ENCODE data around the gene RBM19. TPM values are rescaled to one million over a fixed set of nuclear protein-coding genes. Genes with fewer than 3 reads are reported as not detected.

The RBM19 gene
- polyA plus RNA-seq, 2 of the 4 experiments (the other 2 are of a cell fraction), result 16.0 to 18.6 TPM

DNA sequence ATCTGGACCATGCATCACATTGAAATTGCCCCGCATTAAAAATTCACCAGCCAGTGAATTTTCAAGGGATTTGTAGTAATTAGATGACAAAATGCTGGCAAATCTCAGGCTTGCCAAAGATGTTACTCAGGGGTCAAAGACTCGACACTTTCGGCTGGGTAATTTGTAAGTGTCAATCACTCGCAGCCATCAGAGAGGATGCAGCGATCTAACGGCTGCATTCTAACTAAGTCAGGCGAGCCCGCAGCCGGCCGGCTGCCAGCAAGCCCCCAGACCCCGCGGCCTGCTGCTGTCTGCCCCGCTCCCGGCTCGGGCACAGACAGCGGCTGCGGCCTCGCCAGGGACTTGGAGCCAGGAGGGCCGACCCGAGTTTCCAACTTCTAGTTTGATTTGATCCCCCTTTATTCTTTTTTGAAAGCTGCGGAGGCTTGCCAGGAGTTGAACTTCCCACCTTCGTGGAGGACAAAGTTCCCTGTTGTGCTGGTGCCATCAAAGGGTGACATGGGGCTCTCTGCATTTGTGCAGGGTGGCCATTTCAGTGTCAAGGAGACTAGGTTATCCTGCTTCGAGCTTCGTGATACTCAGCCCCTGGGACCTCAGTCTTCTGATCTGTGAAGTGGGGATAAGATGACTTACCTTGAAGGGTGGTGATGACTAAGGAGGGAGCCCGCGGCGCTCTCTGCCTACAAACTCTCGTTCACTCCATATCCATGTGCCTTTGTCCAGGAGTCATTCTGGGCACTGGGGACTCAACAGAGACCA is 169.9 kb downstream of the RBM19 start:
- Histone ChIP-seq H3K9me3 (no peaks in the 10 kb centered on the region), H3K4me1 (no peaks in the 10 kb centered on the region), H3K4me3 (no peak overlapping the region), H3K27ac (no peak overlapping the region), H3K4me2 (no peak overlapping the region)
- ChIA-PET POLR2A (no interaction called here), CTCF (interaction anchor here (0.9 kb wide), 1 partner anchor 344 kb away, joined by 3 read pairs; no protein-coding TSS in a partner anchor)
- ATAC-seq (no peak), FAIRE-seq (no peak), DNase-seq (ENCODE audit: low read depth in 1 of 2, low spot score in 1 of 2) (no peak)
- WGBS (ENCODE audit: missing lambda C conversion rate), result 80% methylated on average over 28 of the region's 28 CpGs
- no peak for TF ChIP-seq MAFK (IDR thresholded peaks at IDR 0.05; ENCODE audit: partially characterized antibody)
- TF ChIP-seq CEBPB (IDR thresholded peaks at IDR 0.05), result no peak
- TF ChIP-seq NR3C1 (IDR thresholded peaks at IDR 0.05), result no peak
- peak; percentile 51; the same call in 1 of the 2 replicates for TF ChIP-seq KDM1A (IDR thresholded peaks at IDR 0.05; ENCODE audit: low read depth)
- TF ChIP-seq CHD4 (IDR thresholded peaks at IDR 0.05; ENCODE audit: borderline replicate concordance), result no peak
- TF ChIP-seq FOSL2 (IDR thresholded peaks at IDR 0.05), result no peak
- no peak for TF ChIP-seq FOSL2 (CRISPR knock-in tag; IDR thresholded peaks at IDR 0.05)

DNA sequence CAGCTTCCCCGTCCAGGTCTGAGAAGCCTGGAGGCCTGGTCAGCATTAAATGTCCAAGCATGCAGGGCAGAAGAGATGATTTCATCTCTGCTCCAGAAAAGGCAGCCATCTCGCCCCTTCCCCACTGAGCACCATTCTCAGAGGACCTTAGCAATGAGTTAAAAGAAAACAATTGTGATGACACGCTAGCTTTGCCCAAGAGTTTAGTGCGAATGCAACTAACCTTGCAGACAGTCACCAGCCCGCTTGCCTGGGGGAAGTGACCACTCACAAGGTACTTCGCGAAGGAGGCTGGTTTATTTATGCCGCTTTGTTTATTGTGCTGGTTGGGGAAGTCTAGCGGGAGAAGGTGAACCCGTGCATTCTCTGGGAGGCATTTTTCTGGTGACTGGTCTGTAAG is 170.7 kb downstream of the RBM19 start:
- 75% methylated on average over 10 of the region's 10 CpGs for WGBS (ENCODE audit: missing lambda C conversion rate)
- ATAC-seq (no peak), FAIRE-seq (no peak), DNase-seq (ENCODE audit: low read depth in 1 of 2, low spot score in 1 of 2) (no peak)
- no peak for TF ChIP-seq RAD21 (conservative IDR thresholded peaks at IDR 0.05 in 1 of 2, IDR thresholded peaks at IDR 0.05 in 1 of 2)
- TF ChIP-seq FOSB (CRISPR knock-in tag; IDR thresholded peaks at IDR 0.05), result no peak
- TF ChIP-seq ZC3H11A (IDR thresholded peaks at IDR 0.05), result no peak
- TF ChIP-seq TFCP2L1 (CRISPR knock-in tag; IDR thresholded peaks at IDR 0.05), result no peak
- no peak for TF ChIP-seq NFE2L2 (conservative IDR thresholded peaks at IDR 0.05; ENCODE audit: low read length)
- TF ChIP-seq CEBPB (IDR thresholded peaks at IDR 0.05), result no peak
- H3K4me2 ChIP-seq, result no peak overlapping the region
- no peak overlapping the region for H3K27ac ChIP-seq
- CTCF ChIA-PET, result no interaction called here
- no peaks in the 10 kb centered on the region for H3K9me3 ChIP-seq
- no peaks in the 10 kb centered on the region for H3K4me1 ChIP-seq
- POLR2A ChIA-PET, result no interaction called here
- H3K4me3 ChIP-seq, result no peak overlapping the region

DNA sequence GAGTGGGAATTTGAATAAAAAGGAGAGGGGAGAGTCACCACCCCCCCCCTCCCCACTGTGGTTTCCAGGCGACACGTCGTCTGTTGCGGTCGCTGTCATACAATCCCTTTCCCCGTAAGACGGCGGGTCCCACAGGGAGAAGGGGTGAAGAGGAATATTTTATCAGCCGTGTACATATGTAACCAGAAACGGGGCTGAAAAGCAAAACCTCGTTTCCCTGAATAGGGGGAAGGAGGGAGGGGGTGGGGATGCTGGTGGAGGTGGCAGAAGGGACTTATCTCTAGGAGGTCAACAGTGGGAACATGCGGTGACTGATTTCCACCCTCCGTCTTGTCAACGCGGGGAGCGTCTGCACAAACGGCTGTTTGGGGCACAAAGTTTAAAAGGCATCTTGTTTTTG is 171.4 kb downstream of the RBM19 start:
- ATAC-seq (no peak), DNase-seq (ENCODE audit: low read depth in 1 of 2, low spot score in 1 of 2) (no peak), FAIRE-seq (no peak)
- H3K4me2 ChIP-seq, result no peak overlapping the region
- ChIA-PET CTCF (no interaction called here), POLR2A (no interaction called here)
- WGBS (ENCODE audit: missing lambda C conversion rate), result 83% methylated on average over 17 of the region's 17 CpGs
- H3K9me3 ChIP-seq, result no peaks in the 10 kb centered on the region
- H3K27ac ChIP-seq, result no peak overlapping the region
- no peak overlapping the region for H3K4me3 ChIP-seq
- H3K4me1 ChIP-seq, result no peaks in the 10 kb centered on the region
- TF ChIP-seq, protein P1, sequence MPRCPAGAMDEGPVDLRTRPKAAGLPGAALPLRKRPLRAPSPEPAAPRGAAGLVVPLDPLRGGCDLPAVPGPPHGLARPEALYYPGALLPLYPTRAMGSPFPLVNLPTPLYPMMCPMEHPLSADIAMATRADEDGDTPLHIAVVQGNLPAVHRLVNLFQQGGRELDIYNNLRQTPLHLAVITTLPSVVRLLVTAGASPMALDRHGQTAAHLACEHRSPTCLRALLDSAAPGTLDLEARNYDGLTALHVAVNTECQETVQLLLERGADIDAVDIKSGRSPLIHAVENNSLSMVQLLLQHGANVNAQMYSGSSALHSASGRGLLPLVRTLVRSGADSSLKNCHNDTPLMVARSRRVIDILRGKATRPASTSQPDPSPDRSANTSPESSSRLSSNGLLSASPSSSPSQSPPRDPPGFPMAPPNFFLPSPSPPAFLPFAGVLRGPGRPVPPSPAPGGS (IDR thresholded peaks at IDR 0.05), result no peak
- TF ChIP-seq EHF (CRISPR knock-in tag; IDR thresholded peaks at IDR 0.05), result no peak
- TF ChIP-seq, protein P2, sequence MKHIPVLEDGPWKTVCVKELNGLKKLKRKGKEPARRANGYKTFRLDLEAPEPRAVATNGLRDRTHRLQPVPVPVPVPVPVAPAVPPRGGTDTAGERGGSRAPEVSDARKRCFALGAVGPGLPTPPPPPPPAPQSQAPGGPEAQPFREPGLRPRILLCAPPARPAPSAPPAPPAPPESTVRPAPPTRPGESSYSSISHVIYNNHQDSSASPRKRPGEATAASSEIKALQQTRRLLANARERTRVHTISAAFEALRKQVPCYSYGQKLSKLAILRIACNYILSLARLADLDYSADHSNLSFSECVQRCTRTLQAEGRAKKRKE (CRISPR knock-in tag; IDR thresholded peaks at IDR 0.05; ENCODE audit: low read depth), result no peak
- TF ChIP-seq CBX8 (IDR thresholded peaks at IDR 0.05), result no peak
- TF ChIP-seq, protein P3, sequence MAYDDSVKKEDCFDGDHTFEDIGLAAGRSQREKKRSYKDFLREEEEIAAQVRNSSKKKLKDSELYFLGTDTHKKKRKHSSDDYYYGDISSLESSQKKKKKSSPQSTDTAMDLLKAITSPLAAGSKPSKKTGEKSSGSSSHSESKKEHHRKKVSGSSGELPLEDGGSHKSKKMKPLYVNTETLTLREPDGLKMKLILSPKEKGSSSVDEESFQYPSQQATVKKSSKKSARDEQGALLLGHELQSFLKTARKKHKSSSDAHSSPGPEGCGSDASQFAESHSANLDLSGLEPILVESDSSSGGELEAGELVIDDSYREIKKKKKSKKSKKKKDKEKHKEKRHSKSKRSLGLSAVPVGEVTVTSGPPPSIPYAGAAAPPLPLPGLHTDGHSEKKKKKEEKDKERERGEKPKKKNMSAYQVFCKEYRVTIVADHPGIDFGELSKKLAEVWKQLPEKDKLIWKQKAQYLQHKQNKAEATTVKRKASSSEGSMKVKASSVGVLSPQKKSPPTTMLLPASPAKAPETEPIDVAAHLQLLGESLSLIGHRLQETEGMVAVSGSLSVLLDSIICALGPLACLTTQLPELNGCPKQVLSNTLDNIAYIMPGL (CRISPR knock-in tag; IDR thresholded peaks at IDR 0.05; ENCODE audit: borderline replicate concordance), result no peak
- TF ChIP-seq RAD21 (conservative IDR thresholded peaks at IDR 0.05 in 1 of 2, IDR thresholded peaks at IDR 0.05 in 1 of 2), result no peak
- no peak for TF ChIP-seq EP300 (IDR thresholded peaks at IDR 0.05)
- TF ChIP-seq KDM5A (IDR thresholded peaks at IDR 0.05), result no peak
- TF ChIP-seq KDM1A (IDR thresholded peaks at IDR 0.05; ENCODE audit: low read depth), result no peak
- TF ChIP-seq SREBF2 (IDR thresholded peaks at IDR 0.05), result no peak
- TF ChIP-seq ZNF302 (CRISPR knock-in tag; IDR thresholded peaks at IDR 0.05), result no peak

Data from A549 (cell line).